HepG2 (cell line): ENCODE measurements around the gene CDC27. TPM values are rescaled to one million over a fixed set of nuclear protein-coding genes. Genes with fewer than 3 reads are reported as not detected.

Experiments
- ATAC-seq: fragments of 200-7000 bp; cut with Tn5 transposase; 3 replicates; pipeline ENCODE4 v1.9.1; 2020; ENCODE audit warnings: mild to moderate bottlenecking, moderate library complexity
- BruUV-seq: library from RNA; stranded (reverse); fragments of 400-500 nt; replicated peaks from 2 replicates; lab custom pipeline; 2021; lab: Mats Ljungman, UMichigan
- CTCF ChIA-PET: fragments of 300-600 bp; formaldehyde crosslinking; extraction: SDS; loops from one replicate; lab custom pipeline; 2021; ENCODE audit warnings: low total read pairs, inconsistent platforms, low intra/inter-chr PET ratio; lab: Yijun Ruan, JAX
- POLR2A ChIA-PET: fragments of 350-600 bp; sonication (Branson Sonifier 250); formaldehyde crosslinking; loops from one replicate; lab custom pipeline; 2020; ENCODE audit warnings: antibody characterized with exemption, inconsistent platforms; lab: Yijun Ruan, JAX
- DNase-seq: peaks from one replicate; pipeline ENCODE4 v3.0.0-alpha.2; 2015; ENCODE audit warnings: low spot score
- FAIRE-seq: peaks from 3 replicates; lab custom pipeline; 2011; peaks lifted over from hg19 to GRCh38; lab: Jason Lieb, UNC
- H2AFZ ChIP-seq: one replicate; pipeline ENCODE4 v1.6.1; 2011; ENCODE audit warnings: low read length, inconsistent platforms
- H3K27ac ChIP-seq: fragments of 300-600 bp; 3 replicates; pipeline ENCODE4 v1.8.0; 2011; ENCODE audit warnings: mixed run types, mild to moderate bottlenecking, mixed read lengths, low read length, inconsistent platforms; ENCODE audit not compliant: insufficient read depth; ENCODE audit errors: extremely low read length
- H3K27me3 ChIP-seq, 2 experiments: fragments of 200-600 bp in 1 of 2; 2 replicates in 1 of 2; 3 replicates in 1 of 2; pipeline versions ENCODE4 v1.6.0 to v1.8.0; 2011; ENCODE audit warnings: low read length in 2 of 2, mild to moderate bottlenecking in 2 of 2, moderate library complexity in 2 of 2, inconsistent platforms in 1 of 2; ENCODE audit not compliant: insufficient read depth in 2 of 2, control insufficient read depth in 1 of 2
- H3K36me3 ChIP-seq, 2 experiments: fragments of 200-600 bp in 1 of 2; replicated peaks in 1 of 2; 2 replicates in 1 of 2; 3 replicates in 1 of 2; pipeline versions ENCODE4 v1.5.1 to v1.8.0; 2011; ENCODE audit warnings: low read length in 2 of 2, inconsistent platforms in 1 of 2; ENCODE audit not compliant: insufficient read depth in 2 of 2, control insufficient read depth in 1 of 2
- H3K4me1 ChIP-seq: 2 replicates; pipeline ENCODE4 v1.5.1; 2012; ENCODE audit warnings: low read length, inconsistent platforms; ENCODE audit not compliant: insufficient read depth
- H3K4me2 ChIP-seq: 2 replicates; pipeline ENCODE4 v1.6.0; 2011; ENCODE audit warnings: low read depth, low read length, inconsistent platforms
- H3K4me3 ChIP-seq, 3 experiments: fragments of 200-600 bp in 1 of 3; sonication (generic), shearing (Covaris generic) in 1 of 3; replicated peaks in 1 of 3; 2 replicates each; pipeline ENCODE4 v1.5.1; 2011 to 2016; ENCODE audit warnings: low read length in 3 of 3, inconsistent platforms in 2 of 3, low read depth in 2 of 3, mild to moderate bottlenecking in 2 of 3, control low read depth in 1 of 3, mixed read lengths in 1 of 3; ENCODE audit not compliant: insufficient read depth in 1 of 3
- H3K79me2 ChIP-seq: one replicate; pipeline ENCODE4 v1.6.1; 2011; ENCODE audit warnings: low read length, inconsistent platforms; ENCODE audit not compliant: insufficient read depth
- H3K9ac ChIP-seq: 2 replicates; pipeline ENCODE4 v1.6.0; 2011; ENCODE audit warnings: mild to moderate bottlenecking, low read depth, low read length, inconsistent platforms; ENCODE audit not compliant: insufficient read depth
- H3K9me3 ChIP-seq: 2 replicates; pipeline ENCODE4 v1.5.1; 2012; ENCODE audit warnings: mild to moderate bottlenecking, low read length
- H4K20me1 ChIP-seq: 2 replicates; pipeline ENCODE4 v1.6.0; 2011; ENCODE audit warnings: inconsistent platforms, mild to moderate bottlenecking, low read length, moderate library complexity; ENCODE audit not compliant: insufficient read depth
- ARID2 ChIP-seq: sonication (generic); formaldehyde crosslinking; IDR thresholded peaks from 2 replicates; pipeline ENCODE4 v1.8.1; 2022; ENCODE audit warnings: mild to moderate bottlenecking, missing genetic modification reagents, borderline replicate concordance
- CBX1 ChIP-seq: IDR thresholded peaks from one replicate; pipeline ENCODE4 v1.6.1; 2016; ENCODE audit warnings: antibody characterized with exemption, low read depth
- GATA4 ChIP-seq: sonication (generic); IDR thresholded peaks from 2 replicates; pipeline ENCODE4 v1.6.1; 2016; ENCODE audit warnings: antibody characterized with exemption, low read depth, borderline replicate concordance
- NKX3-1 ChIP-seq: sonication (generic); formaldehyde crosslinking; IDR thresholded peaks from 2 replicates; pipeline ENCODE4 v1.5.0; 2020; ENCODE audit warnings: missing genetic modification reagents
- NR2F6 ChIP-seq, 2 experiments: IDR thresholded peaks; 2 replicates each; pipeline ENCODE4 v1.6.1; 2016; ENCODE audit warnings: antibody characterized with exemption in 1 of 2, mild to moderate bottlenecking in 1 of 2
- RARG ChIP-seq: sonication (generic); formaldehyde crosslinking; IDR thresholded peaks from 2 replicates; pipeline ENCODE4 v1.4.0; 2020; ENCODE audit warnings: low read depth, mild to moderate bottlenecking, missing genetic modification reagents
- TCF12 ChIP-seq, 2 experiments: fragments of 450-650 bp in 1 of 2; sonication (generic) in 1 of 2; formaldehyde crosslinking in 1 of 2; IDR thresholded peaks; 2 replicates each; pipeline versions ENCODE4 v1.6.1 to v1.8.0; 2017 to 2022; ENCODE audit warnings: antibody characterized with exemption in 1 of 2, mild to moderate bottlenecking in 1 of 2, missing genetic modification reagents in 1 of 2, moderate library complexity in 1 of 2
- ZFP36L1 ChIP-seq: sonication (generic); formaldehyde crosslinking; IDR thresholded peaks from 2 replicates; pipeline ENCODE4 v1.8.0; 2022; ENCODE audit warnings: mild to moderate bottlenecking, missing genetic modification reagents, moderate library complexity
- ZNF235 ChIP-seq: sonication (generic); formaldehyde crosslinking; IDR thresholded peaks from 2 replicates; pipeline ENCODE4 v1.8.1; 2023; ENCODE audit warnings: mild to moderate bottlenecking, missing genetic modification reagents, borderline replicate concordance
- ZNF510 ChIP-seq: sonication (generic); formaldehyde crosslinking; IDR thresholded peaks from 2 replicates; pipeline ENCODE4 v1.4.0; 2020; ENCODE audit warnings: low read depth, mild to moderate bottlenecking, missing genetic modification reagents
- ZNF567 ChIP-seq: sonication (generic); formaldehyde crosslinking; IDR thresholded peaks from 2 replicates; pipeline ENCODE4 v1.8.1; 2023; ENCODE audit warnings: mild to moderate bottlenecking, missing genetic modification reagents, borderline replicate concordance
- ZNF607 ChIP-seq: sonication (generic); formaldehyde crosslinking; IDR thresholded peaks from 2 replicates; pipeline ENCODE4 v1.5.1; 2020; ENCODE audit warnings: missing genetic modification reagents, mild to moderate bottlenecking, borderline replicate concordance
- WGBS: methylation state at CpG from one replicate; pipeline ENCODE4 v1.1.6; 2017; ENCODE audit warnings: low lambda C conversion rate; 5-methylcytosine and 5-hydroxymethylcytosine counted together
- in situ Hi-C: cut with HindIII; loops from 2 replicates; pipeline ENCODE4 v1.10.0; 2017; ENCODE audit warnings: low pct_unique_long_range_greater_than_20kb; ENCODE audit not compliant: extremely low pct_ligation_motif_present
- intact Hi-C: fragments of 100-400 bp; cut with micrococcal nuclease; formaldehyde crosslinking; loops from one replicate; pipeline ENCODE4 v1.10.0; 2022; ENCODE audit not compliant: unreplicated experiment
- polyA plus RNA-seq, 8 experiments: library from polyadenylated mRNA; depleted of rRNA in 3 of 8; stranded (reverse) in 7 of 8; unstranded in 1 of 8; fragments of >200 nt; fragmentation: Illumina TruSeq in 4 of 8; extraction: Trizol in 4 of 8; gene quantifications; 2 replicates each; pipeline versions ENCODE4 v1.2.1 to v1.2.3, GENCODE V29; 2011 to 2016; ENCODE audit warnings: low read depth in 4 of 8, missing spikeins in 1 of 8, mixed read lengths in 1 of 8; ENCODE audit not compliant: insufficient read depth in 1 of 8
- total RNA-seq, 5 experiments: library from RNA; depleted of rRNA; stranded (reverse); fragments of >200 nt; fragmentation: Illumina TruSeq; extraction: Trizol; gene quantifications; 2 replicates each; pipeline ENCODE4 v1.2.3, GENCODE V29; 2016; ENCODE audit warnings: low read depth in 1 of 5
- TF ChIP-seq, protein P1 (sequence below): sonication (generic); formaldehyde crosslinking; IDR thresholded peaks from 2 replicates; pipeline ENCODE4 v1.4.0; 2020; ENCODE audit warnings: mild to moderate bottlenecking, low read depth, missing genetic modification reagents
- TF ChIP-seq, protein P2 (sequence below): sonication (generic); formaldehyde crosslinking; IDR thresholded peaks from 2 replicates; pipeline ENCODE4 v1.4.0; 2020; ENCODE audit warnings: mild to moderate bottlenecking, missing genetic modification reagents
- TF ChIP-seq, protein P3 (sequence below): sonication (generic); formaldehyde crosslinking; IDR thresholded peaks from 2 replicates; pipeline ENCODE4 v1.5.0; 2020; ENCODE audit warnings: missing genetic modification reagents
- TF ChIP-seq, protein P4 (sequence below): IDR thresholded peaks from 2 replicates; pipeline ENCODE4 v1.6.1; 2012; ENCODE audit warnings: low read depth, low read length, improper control_type of control experiment

The CDC27 gene
- total and polyA plus RNA-seq, 2 of the 13 experiments (the other 11 are each of a cell fraction or from before 2014, with no cell fraction given): 80.7 to 102 TPM

DNA sequence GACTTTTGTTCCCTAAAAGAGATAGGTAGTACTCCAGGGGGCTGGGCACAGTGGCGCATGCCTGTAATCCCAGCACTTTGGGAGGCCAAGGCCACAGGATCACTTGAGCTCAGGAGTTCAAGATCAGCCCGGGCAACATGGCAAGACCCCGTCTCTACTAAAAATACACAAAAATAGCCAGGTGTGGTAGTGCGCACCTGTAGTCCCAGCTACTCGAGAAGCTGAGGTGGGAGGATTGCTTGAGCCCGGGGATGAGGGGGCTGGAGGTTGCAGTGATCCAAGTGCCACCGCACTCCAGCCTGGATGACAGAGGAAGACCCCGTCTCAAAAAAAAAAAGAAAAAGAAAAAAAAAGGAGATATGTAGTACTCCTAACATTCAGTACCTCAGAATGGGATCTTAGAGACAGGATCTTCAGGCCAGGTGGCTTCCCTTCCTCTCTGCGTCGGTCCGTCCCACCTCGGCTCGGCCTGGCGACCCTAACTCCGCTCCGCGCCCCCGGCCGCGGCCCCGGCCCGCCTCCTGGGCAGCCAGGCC is 89.6 kb downstream of the CDC27 start (continued):
- TF ChIP-seq, protein P1, sequence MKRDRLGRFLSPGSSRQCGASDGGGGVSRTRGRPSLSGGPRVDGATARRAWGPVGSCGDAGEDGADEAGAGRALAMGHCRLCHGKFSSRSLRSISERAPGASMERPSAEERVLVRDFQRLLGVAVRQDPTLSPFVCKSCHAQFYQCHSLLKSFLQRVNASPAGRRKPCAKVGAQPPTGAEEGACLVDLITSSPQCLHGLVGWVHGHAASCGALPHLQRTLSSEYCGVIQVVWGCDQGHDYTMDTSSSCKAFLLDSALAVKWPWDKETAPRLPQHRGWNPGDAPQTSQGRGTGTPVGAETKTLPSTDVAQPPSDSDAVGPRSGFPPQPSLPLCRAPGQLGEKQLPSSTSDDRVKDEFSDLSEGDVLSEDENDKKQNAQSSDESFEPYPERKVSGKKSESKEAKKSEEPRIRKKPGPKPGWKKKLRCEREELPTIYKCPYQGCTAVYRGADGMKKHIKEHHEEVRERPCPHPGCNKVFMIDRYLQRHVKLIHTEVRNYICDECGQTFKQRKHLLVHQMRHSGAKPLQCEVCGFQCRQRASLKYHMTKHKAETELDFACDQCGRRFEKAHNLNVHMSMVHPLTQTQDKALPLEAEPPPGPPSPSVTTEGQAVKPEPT (CRISPR knock-in tag): 0 out of 2 replicates have a peak, but pooled peaks have one; percentile 4
- TF ChIP-seq NKX3-1 (CRISPR knock-in tag) (0 out of 2 replicates have a peak, but pooled peaks have one; percentile 14), ZNF567 (no peak), ARID2 (0 out of 2 replicates have a peak, but pooled peaks have one; percentile 52), ZNF510 (CRISPR knock-in tag) (no peak; the same call in 1 of the 2 replicates), ZFP36L1 (CRISPR knock-in tag) (no peak), NR2F6 (IDR thresholded peaks at IDR 0.05) (no peak), NR2F6 (CRISPR knock-in tag; IDR thresholded peaks at IDR 0.05) (peak; percentile 24; the same call in 1 of the 2 replicates), ZNF235 (CRISPR knock-in tag) (no peak), ZNF607 (peak; percentile 10; the same call in 1 of the 2 replicates)

GRCh38 chr17:47096343-47096742 is 92.8 kb downstream of the CDC27 start:
- no peak overlapping the region for H3K9ac ChIP-seq
- H3K27me3 ChIP-seq: no peaks in the 10 kb centered on the region; a peak in 1 of 5 replicates
- DNase-seq (no peak), ATAC-seq (no peak), FAIRE-seq (no peak)
- ChIA-PET POLR2A (interaction anchor here (0.9 kb wide), 1 partner anchor 30 kb away, joined by 3 read pairs; no protein-coding TSS in a partner anchor), CTCF (no interaction called here)
- H3K9me3 ChIP-seq: peaks cover 4% of the 10 kb centered on the region; the same call in 1 of the 2 replicates
- intact Hi-C loops: no loop called here
- H3K4me1 ChIP-seq: peaks cover 21% of the 10 kb centered on the region
- H4K20me1 ChIP-seq: no peaks in the 10 kb centered on the region
- H3K79me2 ChIP-seq: peaks cover 10% of the 10 kb centered on the region
- in situ Hi-C loops: no loop called here
- no peak overlapping the region for H3K4me3 ChIP-seq
- WGBS: 96% methylated on average over 3 of the region's 3 CpGs
- no peak overlapping the region for H3K4me2 ChIP-seq
- H3K27ac ChIP-seq: no peak overlapping the region
- H2AFZ ChIP-seq: no peak overlapping the region
- H3K36me3 ChIP-seq: peaks cover 0 to 3% of the 10 kb centered on the region in 2 experiments; a peak in 1 of 5 replicates
- BruUV-seq: no TSS peak
- TF ChIP-seq, protein P2, sequence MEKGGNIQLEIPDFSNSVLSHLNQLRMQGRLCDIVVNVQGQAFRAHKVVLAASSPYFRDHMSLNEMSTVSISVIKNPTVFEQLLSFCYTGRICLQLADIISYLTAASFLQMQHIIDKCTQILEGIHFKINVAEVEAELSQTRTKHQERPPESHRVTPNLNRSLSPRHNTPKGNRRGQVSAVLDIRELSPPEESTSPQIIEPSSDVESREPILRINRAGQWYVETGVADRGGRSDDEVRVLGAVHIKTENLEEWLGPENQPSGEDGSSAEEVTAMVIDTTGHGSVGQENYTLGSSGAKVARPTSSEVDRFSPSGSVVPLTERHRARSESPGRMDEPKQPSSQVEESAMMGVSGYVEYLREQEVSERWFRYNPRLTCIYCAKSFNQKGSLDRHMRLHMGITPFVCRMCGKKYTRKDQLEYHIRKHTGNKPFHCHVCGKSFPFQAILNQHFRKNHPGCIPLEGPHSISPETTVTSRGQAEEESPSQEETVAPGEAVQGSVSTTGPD (CRISPR knock-in tag): no peak
- TF ChIP-seq GATA4 (no peak), CBX1 (no peak), TCF12 (IDR thresholded peaks at IDR 0.05) (no peak), TCF12 (CRISPR knock-in tag; IDR thresholded peaks at IDR 0.05) (no peak), RARG (CRISPR knock-in tag) (no peak)
- TF ChIP-seq, protein P3, sequence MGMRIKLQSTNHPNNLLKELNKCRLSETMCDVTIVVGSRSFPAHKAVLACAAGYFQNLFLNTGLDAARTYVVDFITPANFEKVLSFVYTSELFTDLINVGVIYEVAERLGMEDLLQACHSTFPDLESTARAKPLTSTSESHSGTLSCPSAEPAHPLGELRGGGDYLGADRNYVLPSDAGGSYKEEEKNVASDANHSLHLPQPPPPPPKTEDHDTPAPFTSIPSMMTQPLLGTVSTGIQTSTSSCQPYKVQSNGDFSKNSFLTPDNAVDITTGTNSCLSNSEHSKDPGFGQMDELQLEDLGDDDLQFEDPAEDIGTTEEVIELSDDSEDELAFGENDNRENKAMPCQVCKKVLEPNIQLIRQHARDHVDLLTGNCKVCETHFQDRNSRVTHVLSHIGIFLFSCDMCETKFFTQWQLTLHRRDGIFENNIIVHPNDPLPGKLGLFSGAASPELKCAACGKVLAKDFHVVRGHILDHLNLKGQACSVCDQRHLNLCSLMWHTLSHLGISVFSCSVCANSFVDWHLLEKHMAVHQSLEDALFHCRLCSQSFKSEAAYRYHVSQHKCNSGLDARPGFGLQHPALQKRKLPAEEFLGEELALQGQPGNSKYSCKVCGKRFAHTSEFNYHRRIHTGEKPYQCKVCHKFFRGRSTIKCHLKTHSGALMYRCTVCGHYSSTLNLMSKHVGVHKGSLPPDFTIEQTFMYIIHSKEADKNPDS (CRISPR knock-in tag): no peak
- TF ChIP-seq, protein P4, sequence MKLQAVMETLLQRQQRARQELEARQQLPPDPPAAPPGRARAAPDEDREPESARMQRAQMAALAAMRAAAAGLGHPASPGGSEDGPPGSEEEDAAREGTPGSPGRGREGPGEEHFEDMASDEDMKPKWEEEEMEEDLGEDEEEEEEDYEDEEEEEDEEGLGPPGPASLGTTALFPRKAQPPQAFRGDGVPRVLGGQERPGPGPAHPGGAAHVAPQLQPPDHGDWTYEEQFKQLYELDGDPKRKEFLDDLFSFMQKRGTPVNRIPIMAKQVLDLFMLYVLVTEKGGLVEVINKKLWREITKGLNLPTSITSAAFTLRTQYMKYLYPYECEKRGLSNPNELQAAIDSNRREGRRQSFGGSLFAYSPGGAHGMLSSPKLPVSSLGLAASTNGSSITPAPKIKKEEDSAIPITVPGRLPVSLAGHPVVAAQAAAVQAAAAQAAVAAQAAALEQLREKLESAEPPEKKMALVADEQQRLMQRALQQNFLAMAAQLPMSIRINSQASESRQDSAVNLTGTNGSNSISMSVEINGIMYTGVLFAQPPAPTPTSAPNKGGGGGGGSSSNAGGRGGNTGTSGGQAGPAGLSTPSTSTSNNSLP: no peak
